Measurements from ENCODE around the gene KIAA1328. TPM values are rescaled to one million over a fixed set of nuclear protein-coding genes. Genes with fewer than 3 reads are reported as not detected.

KIAA1328 gene
- total and polyA plus RNA-seq, 2 donors (not counting 3 experiments of a cell fraction or from before 2014, with no cell fraction given) = 2.7 to 6.5 TPM

GRCh38 chr18:37264956-37265355 is 436.0 kb downstream of the KIAA1328 start:
- no peaks in the 10 kb centered on the region for H3K9me3 ChIP-seq (replicated peaks; ENCODE audit: control insufficient read depth, insufficient read depth, low read length)
- ChIA-PET CTCF (no interaction called here), POLR2A (no interaction called here)
- no TSS peak for BruUV-seq (replicated peaks)
- no peaks in the 10 kb centered on the region for H3K9me1 ChIP-seq (replicated peaks; ENCODE audit: control insufficient read depth, extremely low read depth, insufficient read depth, low read length)
- FAIRE-seq (no peak), DNase-seq (ENCODE audit: low read depth, low spot score) (no peak)
- no peaks in the 10 kb centered on the region for H4K20me1 ChIP-seq (replicated peaks; ENCODE audit: control insufficient read depth, extremely low read depth, insufficient read depth, low read length)
- no peak overlapping the region for H3K4me3 ChIP-seq (replicated peaks in 1 of 3; ENCODE audit: insufficient read depth in 1 of 3, low read depth in 1 of 3, low read length in 3 of 3)
- H2AFZ ChIP-seq (ENCODE audit: low read depth, low read length) = no peak overlapping the region
- no peaks in the 10 kb centered on the region for H3K36me3 ChIP-seq (ENCODE audit: control insufficient read depth in 2 of 2, extremely low read depth in 1 of 2, insufficient read depth in 2 of 2, low read length in 2 of 2)
- H3K79me2 ChIP-seq (ENCODE audit: control insufficient read depth, insufficient read depth, low read length) = no peaks in the 10 kb centered on the region
- intact Hi-C loops (cut with micrococcal nuclease) = no loop called here
- H3K27ac ChIP-seq (ENCODE audit: insufficient read depth, low read depth, low read length) = no peak overlapping the region
- no peak overlapping the region for H3K4me2 ChIP-seq (ENCODE audit: insufficient read depth, low read length)
- no peaks in the 10 kb centered on the region for H3K4me1 ChIP-seq (ENCODE audit: control insufficient read depth, extremely low read depth, insufficient read depth, low read length)
- H3K9ac ChIP-seq (replicated peaks; ENCODE audit: extremely low read depth, insufficient read depth, low read length) = no peak overlapping the region
- TF ChIP-seq JUN (IDR thresholded peaks at IDR 0.05; ENCODE audit: borderline replicate concordance, insufficient read depth, insufficient read length, low read depth) = no peak
- no peak for TF ChIP-seq GATA2 (IDR thresholded peaks at IDR 0.05; ENCODE audit: insufficient read depth, insufficient read length, low read depth, low read length)
- no peak for TF ChIP-seq POLR2A (IDR thresholded peaks at IDR 0.05; ENCODE audit: low read depth, low read length)
- TF ChIP-seq CTCF (IDR thresholded peaks at IDR 0.05; ENCODE audit: extremely low read depth in 1 of 2, insufficient read depth in 1 of 2, low read depth in 1 of 2, low read length in 2 of 2) = no peak
- TF ChIP-seq MYC (IDR thresholded peaks at IDR 0.05; ENCODE audit: low read depth, low read length) = no peak
- TF ChIP-seq FOS (IDR thresholded peaks at IDR 0.05; ENCODE audit: borderline replicate concordance, insufficient read depth, low read length) = no peak
- TF ChIP-seq POLR2AphosphoS5 (IDR thresholded peaks at IDR 0.05; ENCODE audit: insufficient read depth, low read depth, low read length) = no peak
- dilution Hi-C loops (cut with MboI; ENCODE audit: extremely low pct_ligation_motif_present, low sequenced_read_pairs) = no loop called here
- no peaks in the 10 kb centered on the region for H3K27me3 ChIP-seq (ENCODE audit: control insufficient read depth in 2 of 2, insufficient read depth in 2 of 2, low read length in 2 of 2)

GRCh38 chr18:37265382-37265781 is 436.5 kb downstream of the KIAA1328 start:
- no peak for FAIRE-seq
- Histone ChIP-seq H3K36me3 (ENCODE audit: control insufficient read depth in 2 of 2, extremely low read depth in 1 of 2, insufficient read depth in 2 of 2, low read length in 2 of 2) (no peaks in the 10 kb centered on the region), H3K4me3 (replicated peaks in 1 of 3; ENCODE audit: insufficient read depth in 1 of 3, low read depth in 1 of 3, low read length in 3 of 3) (no peak overlapping the region), H3K9me3 (replicated peaks; ENCODE audit: control insufficient read depth, insufficient read depth, low read length) (no peaks in the 10 kb centered on the region), H2AFZ (ENCODE audit: low read depth, low read length) (no peak overlapping the region), H3K9ac (replicated peaks; ENCODE audit: extremely low read depth, insufficient read depth, low read length) (no peak overlapping the region), H3K9me1 (replicated peaks; ENCODE audit: control insufficient read depth, extremely low read depth, insufficient read depth, low read length) (no peaks in the 10 kb centered on the region), H3K79me2 (ENCODE audit: control insufficient read depth, insufficient read depth, low read length) (no peaks in the 10 kb centered on the region), H3K4me2 (ENCODE audit: insufficient read depth, low read length) (no peak overlapping the region), H3K27ac (ENCODE audit: insufficient read depth, low read depth, low read length) (no peak overlapping the region), H3K27me3 (ENCODE audit: control insufficient read depth in 2 of 2, insufficient read depth in 2 of 2, low read length in 2 of 2) (no peaks in the 10 kb centered on the region), H4K20me1 (replicated peaks; ENCODE audit: control insufficient read depth, extremely low read depth, insufficient read depth, low read length) (no peaks in the 10 kb centered on the region), H3K4me1 (ENCODE audit: control insufficient read depth, extremely low read depth, insufficient read depth, low read length) (no peaks in the 10 kb centered on the region)
- no peak for DNase-seq (ENCODE audit: low read depth, low spot score)
- intact Hi-C loops (cut with micrococcal nuclease) (no loop called here), dilution Hi-C loops (cut with MboI; ENCODE audit: extremely low pct_ligation_motif_present, low sequenced_read_pairs) (no loop called here)
- TF ChIP-seq POLR2A (IDR thresholded peaks at IDR 0.05; ENCODE audit: low read depth, low read length) (no peak), GATA2 (IDR thresholded peaks at IDR 0.05; ENCODE audit: insufficient read depth, insufficient read length, low read depth, low read length) (no peak), EZH2 (IDR thresholded peaks at IDR 0.05; ENCODE audit: borderline replicate concordance, low read depth, low read length, severe bottlenecking) (no peak), MAX (IDR thresholded peaks at IDR 0.05; ENCODE audit: insufficient read depth, insufficient read length) (no peak), POLR2AphosphoS5 (IDR thresholded peaks at IDR 0.05; ENCODE audit: insufficient read depth, low read depth, low read length) (no peak), FOS (IDR thresholded peaks at IDR 0.05; ENCODE audit: borderline replicate concordance, insufficient read depth, low read length) (no peak), CTCF (IDR thresholded peaks at IDR 0.05; ENCODE audit: extremely low read depth in 1 of 2, insufficient read depth in 1 of 2, low read depth in 1 of 2, low read length in 2 of 2) (no peak), MYC (IDR thresholded peaks at IDR 0.05; ENCODE audit: low read depth, low read length) (no peak), JUN (IDR thresholded peaks at IDR 0.05; ENCODE audit: borderline replicate concordance, insufficient read depth, insufficient read length, low read depth) (no peak)
- BruUV-seq (replicated peaks) = no TSS peak
- ChIA-PET CTCF (no interaction called here), POLR2A (no interaction called here)
